A549 (cell line): ENCODE data around the gene FAM227A.

ENCODE experiments used
- CTCF ChIP-seq: fragments of >200 bp; sonication (Bioruptor Twin); formaldehyde crosslinking; IDR thresholded peaks from 3 replicates; pipeline ENCODE4 v1.5.1; 2016
- HDAC2 ChIP-seq: fragments of 200-600 bp; sonication (generic); IDR thresholded peaks from 2 replicates; pipeline ENCODE4 v1.6.1; 2016

GRCh38 chr22:38697425-38698089 is 41.4 kb upstream of the FAM227A start:
- no peak for TF ChIP-seq HDAC2
- no peak for TF ChIP-seq CTCF
